Caco-2 (cell line): ENCODE measurements around the gene CDKL5. TPM values are rescaled to one million over a fixed set of nuclear protein-coding genes. Genes with fewer than 3 reads are reported as not detected.

Experiments used
- BruUV-seq: library from RNA; stranded (reverse); fragments of 400-500 nt; replicated peaks from 2 replicates; lab custom pipeline; 2021; lab: Mats Ljungman, UMichigan
- CTCF ChIA-PET: fragments of 300-600 bp; sonication (Branson Sonifier 250); formaldehyde crosslinking; loops from one replicate; lab custom pipeline; 2022; ENCODE audit warnings: antibody characterized with exemption; lab: Charles Lee
- POLR2A ChIA-PET: fragments of 300-600 bp; sonication (Branson Sonifier 250); formaldehyde crosslinking; loops from one replicate; lab custom pipeline; 2022; ENCODE audit warnings: antibody characterized with exemption; lab: Charles Lee
- DNase-seq, 2 experiments: peaks; one replicate each; pipeline versions ENCODE4 v3.0.0 to v3.0.0-alpha.2; 2020 to 2022
- H3K27me3 ChIP-seq: replicated peaks from 2 replicates; pipeline ENCODE4 v1.6.0; 2011; ENCODE audit warnings: low read length; ENCODE audit not compliant: control insufficient read depth, insufficient read depth
- H3K36me3 ChIP-seq: 2 replicates; pipeline ENCODE4 v1.5.1; 2011; ENCODE audit warnings: low read length; ENCODE audit not compliant: control insufficient read depth, insufficient read depth
- H3K4me1 ChIP-seq: fragments of 250-450 bp; sonication (Bioruptor Pico); 2 replicates; pipeline ENCODE4 v1.5.1; 2020; ENCODE audit warnings: mild to moderate bottlenecking
- H3K4me3 ChIP-seq: 2 replicates; pipeline ENCODE4 v1.5.1; 2011; ENCODE audit warnings: low read depth, mild to moderate bottlenecking, control low read depth, low read length
- H3K9me3 ChIP-seq: fragments of 250-450 bp; sonication (Bioruptor Pico); 2 replicates; pipeline ENCODE4 v1.5.1; 2020; ENCODE audit warnings: mild to moderate bottlenecking, moderate library complexity
- H3K27ac Mint-ChIP-seq: one replicate; pipeline ENCODE4 v1.8.0; 2022; ENCODE audit warnings: mixed read lengths; ENCODE audit not compliant: unreplicated experiment
- H3K27me3 Mint-ChIP-seq: one replicate; pipeline ENCODE4 v1.8.0; 2022; ENCODE audit warnings: mixed read lengths; ENCODE audit not compliant: insufficient read depth, unreplicated experiment
- H3K36me3 Mint-ChIP-seq: one replicate; pipeline ENCODE4 v1.8.0; 2022; ENCODE audit warnings: mild to moderate bottlenecking, mixed read lengths; ENCODE audit not compliant: insufficient read depth, unreplicated experiment
- H3K4me1 Mint-ChIP-seq: one replicate; pipeline ENCODE4 v1.8.0; 2022; ENCODE audit warnings: low read depth, mixed read lengths; ENCODE audit not compliant: unreplicated experiment
- H3K4me3 Mint-ChIP-seq: one replicate; pipeline ENCODE4 v1.8.0; 2022; ENCODE audit warnings: mild to moderate bottlenecking, moderate library complexity, mixed read lengths; ENCODE audit not compliant: unreplicated experiment
- H3K9me3 Mint-ChIP-seq: one replicate; pipeline ENCODE4 v1.8.0; 2022; ENCODE audit warnings: mixed read lengths; ENCODE audit not compliant: unreplicated experiment
- intact Hi-C: fragments of 100-400 bp; cut with micrococcal nuclease; formaldehyde crosslinking; loops from one replicate; pipeline ENCODE4 v1.10.0; 2022; ENCODE audit not compliant: unreplicated experiment
- total RNA-seq: library from RNA; stranded (reverse); gene quantifications from 2 replicates; pipeline ENCODE4 v1.2.3, GENCODE V29; 2022
- TF ChIP-seq, protein P1 (sequence below), 2 experiments: fragments of 200-600 bp in 1 of 2; IDR thresholded peaks; 1 replicate in 1 of 2; 2 replicates in 1 of 2; pipeline versions ENCODE4 v1.5.1 to v1.8.0; 2011 to 2022; ENCODE audit warnings: antibody characterized with exemption in 1 of 2, control low read depth in 1 of 2, inconsistent platforms in 1 of 2, low read depth in 1 of 2, low read length in 1 of 2, mild to moderate bottlenecking in 1 of 2, moderate library complexity in 1 of 2; ENCODE audit not compliant: insufficient read depth in 1 of 2, severe bottlenecking in 1 of 2, unreplicated experiment in 1 of 2

Gene CDKL5
- total RNA-seq, 1 experiment from 2014 or later = 23.7 TPM

DNA sequence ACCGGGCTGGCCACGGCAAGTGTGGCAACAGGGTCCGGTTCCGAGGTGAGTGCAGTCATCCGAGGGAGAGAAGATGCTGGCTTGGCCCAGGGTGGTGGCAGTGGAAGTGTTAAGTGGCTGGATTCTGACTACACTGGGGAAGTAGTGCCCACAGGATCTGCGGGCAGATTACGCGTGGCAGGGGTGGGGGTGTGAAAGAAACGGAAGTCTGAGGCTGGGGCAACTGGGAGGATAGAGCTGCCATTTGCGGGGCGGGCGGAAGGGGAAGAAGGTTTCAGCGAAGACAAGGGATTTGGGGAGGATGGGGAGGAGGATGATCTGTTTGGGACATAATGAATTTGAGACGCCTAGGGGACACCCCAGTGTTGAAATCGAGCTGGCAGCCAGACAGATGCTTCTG lies 241.2 kb downstream of the CDKL5 start:
- TF ChIP-seq, protein P1, sequence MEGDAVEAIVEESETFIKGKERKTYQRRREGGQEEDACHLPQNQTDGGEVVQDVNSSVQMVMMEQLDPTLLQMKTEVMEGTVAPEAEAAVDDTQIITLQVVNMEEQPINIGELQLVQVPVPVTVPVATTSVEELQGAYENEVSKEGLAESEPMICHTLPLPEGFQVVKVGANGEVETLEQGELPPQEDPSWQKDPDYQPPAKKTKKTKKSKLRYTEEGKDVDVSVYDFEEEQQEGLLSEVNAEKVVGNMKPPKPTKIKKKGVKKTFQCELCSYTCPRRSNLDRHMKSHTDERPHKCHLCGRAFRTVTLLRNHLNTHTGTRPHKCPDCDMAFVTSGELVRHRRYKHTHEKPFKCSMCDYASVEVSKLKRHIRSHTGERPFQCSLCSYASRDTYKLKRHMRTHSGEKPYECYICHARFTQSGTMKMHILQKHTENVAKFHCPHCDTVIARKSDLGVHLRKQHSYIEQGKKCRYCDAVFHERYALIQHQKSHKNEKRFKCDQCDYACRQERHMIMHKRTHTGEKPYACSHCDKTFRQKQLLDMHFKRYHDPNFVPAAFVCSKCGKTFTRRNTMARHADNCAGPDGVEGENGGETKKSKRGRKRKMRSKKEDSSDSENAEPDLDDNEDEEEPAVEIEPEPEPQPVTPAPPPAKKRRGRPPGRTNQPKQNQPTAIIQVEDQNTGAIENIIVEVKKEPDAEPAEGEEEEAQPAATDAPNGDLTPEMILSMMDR (IDR thresholded peaks at IDR 0.05; ENCODE audit: insufficient read depth in 1 of 2, low read depth in 1 of 2, low read length in 1 of 2, severe bottlenecking in 1 of 2, unreplicated experiment in 1 of 2) = no peak

DNA sequence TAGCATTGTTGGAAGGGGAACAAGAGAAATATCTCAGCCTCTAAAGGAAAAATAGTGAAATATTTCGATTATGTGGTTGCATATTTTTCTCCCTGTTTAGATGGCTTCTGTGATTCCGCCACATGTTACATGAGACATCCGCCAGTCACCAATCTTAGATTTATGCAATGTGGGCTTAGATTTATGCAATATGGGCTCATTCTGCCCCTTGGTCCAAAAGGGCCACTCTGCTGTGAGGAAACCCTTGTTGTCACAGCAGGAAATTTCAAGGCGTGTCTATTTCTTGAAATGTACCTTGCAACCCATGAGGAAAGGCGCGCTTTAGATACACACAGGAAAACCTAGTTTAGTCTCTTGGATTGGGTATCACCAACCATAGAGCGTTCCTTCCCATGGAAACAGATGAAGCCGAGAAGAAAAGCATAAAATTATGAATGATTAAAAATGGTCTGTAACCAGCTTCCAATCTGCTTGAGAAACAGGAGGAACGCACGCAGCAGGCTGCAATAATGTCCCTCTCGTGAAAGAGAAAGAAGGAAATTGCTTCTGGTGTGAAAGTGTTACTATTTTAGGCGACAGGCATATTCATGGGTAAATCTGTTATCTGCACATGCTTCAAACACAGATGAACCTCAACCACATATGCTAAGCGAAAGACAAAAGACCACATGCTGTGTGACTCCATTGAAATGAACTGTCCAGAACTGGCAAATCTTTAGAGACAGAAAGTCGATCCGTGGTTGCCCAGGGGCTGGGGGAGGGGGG lies 242.8 kb downstream of the CDKL5 start:
- no peaks in the 10 kb centered on the region for H3K36me3 ChIP-seq
- no peaks in the 10 kb centered on the region for H3K9me3 ChIP-seq
- ChIA-PET POLR2A (no interaction called here), CTCF (no interaction called here)
- H3K4me3 ChIP-seq = no peak overlapping the region
- Mint-ChIP-seq H3K4me3 (no peak overlapping the region), H3K36me3 (no peaks in the 10 kb centered on the region), H3K27me3 (no peaks in the 10 kb centered on the region), H3K4me1 (no peaks in the 10 kb centered on the region), H3K9me3 (no peaks in the 10 kb centered on the region), H3K27ac (no peak overlapping the region)
- DNase-seq = peak; percentile 40
- H3K27me3 ChIP-seq = no peaks in the 10 kb centered on the region
- peaks cover 5% of the 10 kb centered on the region; the same call in 1 of the 2 replicates for H3K4me1 ChIP-seq
- intact Hi-C loops = no loop called here
- TF ChIP-seq, protein P1 (IDR thresholded peaks at IDR 0.05; ENCODE audit: insufficient read depth in 1 of 2, low read depth in 1 of 2, low read length in 1 of 2, severe bottlenecking in 1 of 2, unreplicated experiment in 1 of 2) = no peak
- no TSS peak for BruUV-seq

More for the DNA sequence above, 241.2 kb downstream of the CDKL5 start:
- Mint-ChIP-seq H3K4me1 (no peaks in the 10 kb centered on the region), H3K36me3 (no peaks in the 10 kb centered on the region), H3K4me3 (no peak overlapping the region), H3K9me3 (no peaks in the 10 kb centered on the region), H3K27me3 (no peaks in the 10 kb centered on the region), H3K27ac (no peak overlapping the region)
- POLR2A ChIA-PET = no interaction called here
- Histone ChIP-seq H3K4me1 (peaks cover 5% of the 10 kb centered on the region; the same call in 1 of the 2 replicates), H3K9me3 (no peaks in the 10 kb centered on the region), H3K4me3 (no peak overlapping the region), H3K27me3 (no peaks in the 10 kb centered on the region), H3K36me3 (no peaks in the 10 kb centered on the region)
- DNase-seq = no peak
- CTCF ChIA-PET = no interaction called here
- intact Hi-C loops = no loop called here
- BruUV-seq = no TSS peak

DNA sequence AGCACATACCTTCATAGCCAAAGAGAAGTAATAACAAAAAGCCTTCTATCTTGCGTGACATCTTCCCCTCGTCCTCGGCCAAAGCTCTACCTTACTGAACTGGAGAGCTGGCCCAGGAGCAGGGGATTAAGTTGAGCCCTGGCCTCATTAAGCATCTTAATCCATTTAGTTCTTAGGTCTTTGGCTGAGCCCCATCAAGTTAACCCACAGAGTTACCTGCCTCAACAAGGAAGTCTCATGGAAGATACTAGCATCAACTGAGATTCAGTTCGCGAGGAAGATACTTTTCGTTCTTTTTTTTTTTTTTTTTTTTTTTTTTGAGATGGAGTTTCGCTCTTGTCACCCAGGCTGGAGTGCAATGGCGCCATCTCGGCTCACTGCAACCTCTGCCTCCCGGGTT lies 246.6 kb downstream of the CDKL5 start, which contains the start of gene RS1:
TSS of gene RS1 (minus strand) at position 101 of the 400 bp plus-strand sequence. CDS start at position 61, 40 bp downstream.
- Mint-ChIP-seq H3K27me3 (no peaks in the 10 kb centered on the region), H3K9me3 (no peaks in the 10 kb centered on the region), H3K4me3 (no peak within 1 kb of the TSS), H3K4me1 (peaks cover under 1% of the 10 kb centered on the region), H3K36me3 (peaks cover 17% of the 10 kb centered on the region), H3K27ac (no peak within 1 kb of the TSS)
- BruUV-seq = no TSS peak
- Histone ChIP-seq H3K36me3 (no peaks in the 10 kb centered on the region), H3K4me1 (peaks cover 5% of the 10 kb centered on the region; the same call in 1 of the 2 replicates), H3K9me3 (no peaks in the 10 kb centered on the region), H3K27me3 (no peaks in the 10 kb centered on the region), H3K4me3 (no peak within 1 kb of the TSS)
- no peak for DNase-seq
- ChIA-PET POLR2A (no interaction called here), CTCF (no interaction called here)
- TF ChIP-seq, protein P1 (IDR thresholded peaks at IDR 0.05; ENCODE audit: insufficient read depth in 1 of 2, low read depth in 1 of 2, low read length in 1 of 2, severe bottlenecking in 1 of 2, unreplicated experiment in 1 of 2) = no peak
- intact Hi-C loops = loop anchor here (5.0 kb wide), 1 partner anchor 215 kb away; no protein-coding TSS in a partner anchor
